HepG2 (cell line): ENCODE results near the gene RFC2.

Experiments
- FOXM1 ChIP-seq: sonication (generic); formaldehyde crosslinking; IDR thresholded peaks from 2 replicates; pipeline ENCODE4 v1.5.0; 2020; ENCODE audit warnings: missing genetic modification reagents
- TGIF2 ChIP-seq: IDR thresholded peaks from 2 replicates; pipeline ENCODE4 v1.6.1; 2016; ENCODE audit warnings: control low read depth, missing compliant biosample characterization
- YY1 ChIP-seq: IDR thresholded peaks from 2 replicates; pipeline ENCODE4 v1.6.1; 2011; ENCODE audit warnings: low read length, low read depth, moderate library complexity, mild to moderate bottlenecking; ENCODE audit not compliant: insufficient read depth, insufficient replicate concordance

DNA sequence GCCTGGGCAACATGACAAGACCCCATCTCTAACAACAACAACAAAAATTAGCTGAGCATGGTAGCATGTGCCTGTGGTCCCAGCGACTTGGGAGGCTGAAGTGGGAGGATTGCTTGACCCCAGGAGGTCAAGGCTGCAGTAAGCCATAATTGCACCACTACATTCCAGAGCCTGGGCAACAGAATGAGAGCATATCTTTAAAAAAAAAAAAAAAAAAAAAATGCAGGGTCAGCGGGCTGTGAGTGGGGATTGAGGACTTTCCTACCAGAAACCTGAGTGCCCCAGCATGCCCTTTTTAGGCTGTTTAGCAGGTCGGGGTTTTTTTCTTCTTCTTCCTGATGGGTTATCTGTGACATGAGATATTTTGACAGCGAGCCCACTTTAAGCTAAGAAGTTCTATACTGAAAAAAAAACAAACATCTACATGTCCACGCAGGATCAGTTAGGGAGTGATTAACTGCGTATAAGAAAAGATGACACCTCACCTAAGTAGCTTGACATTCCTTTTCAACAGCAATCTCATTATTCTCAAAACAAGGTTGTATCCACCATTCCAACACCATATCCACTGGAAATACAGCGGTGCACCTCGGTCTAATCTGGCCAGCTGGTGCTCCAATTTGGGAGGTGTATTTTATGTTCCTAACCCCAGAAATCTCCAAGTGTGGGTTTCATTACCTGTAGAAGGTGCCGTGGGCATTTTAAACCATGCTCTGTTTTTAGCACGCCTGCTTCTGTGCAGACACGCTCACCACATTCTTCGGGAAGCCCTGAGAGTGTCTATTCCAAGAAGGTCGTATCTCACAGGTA, 13.8 kb upstream of the RFC2 start:
- TF ChIP-seq FOXM1 (CRISPR knock-in tag) (no peak), TGIF2 (CRISPR knock-in tag) (no peak), YY1 (no peak)
